Measurements from ENCODE around the gene KAZALD1. TPM values are rescaled to one million over a fixed set of nuclear protein-coding genes. Genes with fewer than 3 reads are reported as not detected.
"Not testable (repeated sequence)": the region's sequence is repeated elsewhere in the genome, so short reads cannot be mapped to it uniquely, and the experiment has no call there.

The KAZALD1 gene
- total RNA-seq, 1 experiment from 2014 or later = 24.9 TPM

GRCh38 chr10:101033276-101033675 lies 28.5 kb upstream of the KAZALD1 start:
- intact Hi-C loops (cut with micrococcal nuclease) = no loop called here
- Histone ChIP-seq H3K4me3 (ENCODE audit: low read length) (peak overlapping the region; percentile 83), H3K36me3 (ENCODE audit: low read depth, low read length) (peaks cover 9% of the 10 kb centered on the region; the same call in 1 of the 2 replicates), H3K4me1 (ENCODE audit: insufficient read depth, low read length) (peaks cover 8% of the 10 kb centered on the region), H2AFZ (ENCODE audit: low read length) (0 out of 2 replicates have a peak overlapping the region, but pooled peaks have one; percentile 80), H3K27ac (ENCODE audit: low read length) (peak overlapping the region; percentile 95), H3K27me3 (ENCODE audit: low read length) (no peaks in the 10 kb centered on the region), H3F3A (ENCODE audit: low read length, unreplicated experiment) (no peaks in the 10 kb centered on the region), H3K9me3 (ENCODE audit: low read length) (no peaks in the 10 kb centered on the region), H4K20me1 (ENCODE audit: low read length) (no peaks in the 10 kb centered on the region), H3K79me2 (ENCODE audit: low read length) (peaks cover 16% of the 10 kb centered on the region), H3K9ac (ENCODE audit: low read length) (peak overlapping the region; percentile 85), H3K4me2 (ENCODE audit: low read length) (peak overlapping the region; percentile 96), H3K9me2 (replicated peaks; ENCODE audit: low read length) (no peaks in the 10 kb centered on the region)
- TF ChIP-seq EZH2phosphoT487 (IDR thresholded peaks at IDR 0.05; ENCODE audit: borderline replicate concordance, low read length) (no peak), CTCF (conservative IDR thresholded peaks at IDR 0.05; ENCODE audit: low read depth, low read length) (no peak), EZH2 (IDR thresholded peaks at IDR 0.05; ENCODE audit: low read length, unreplicated experiment) (no peak)
- no TSS peak for BruUV-seq (replicated peaks)
- DNase-seq = no peak
- ATAC-seq = no peak
- ChIA-PET CTCF (no interaction called here), POLR2A (ENCODE audit: unreplicated experiment) (no interaction called here)

- H3K9me3 ChIP-seq (ENCODE audit: low read length); BruUV-seq (replicated peaks); H3K9ac ChIP-seq (ENCODE audit: low read length); H3K27me3 ChIP-seq (ENCODE audit: low read length); CTCF ChIA-PET; H4K20me1 ChIP-seq (ENCODE audit: low read length); H3F3A ChIP-seq (ENCODE audit: low read length, unreplicated experiment); H3K27ac ChIP-seq (ENCODE audit: low read length); intact Hi-C loops (cut with micrococcal nuclease); H3K9me2 ChIP-seq (replicated peaks; ENCODE audit: low read length); H3K4me2 ChIP-seq (ENCODE audit: low read length); POLR2A ChIA-PET (ENCODE audit: unreplicated experiment); H3K4me3 ChIP-seq (ENCODE audit: low read length); ATAC-seq; H3K36me3 ChIP-seq (ENCODE audit: low read depth, low read length); H3K4me1 ChIP-seq (ENCODE audit: insufficient read depth, low read length); DNase-seq; H2AFZ ChIP-seq (ENCODE audit: low read length): not testable (repeated sequence)
- peaks cover 16% of the 10 kb centered on the region for H3K79me2 ChIP-seq (ENCODE audit: low read length)
These were observed 27.4 kb upstream of the KAZALD1 start for GRCh38 chr10:101034404-101034803.

DNA sequence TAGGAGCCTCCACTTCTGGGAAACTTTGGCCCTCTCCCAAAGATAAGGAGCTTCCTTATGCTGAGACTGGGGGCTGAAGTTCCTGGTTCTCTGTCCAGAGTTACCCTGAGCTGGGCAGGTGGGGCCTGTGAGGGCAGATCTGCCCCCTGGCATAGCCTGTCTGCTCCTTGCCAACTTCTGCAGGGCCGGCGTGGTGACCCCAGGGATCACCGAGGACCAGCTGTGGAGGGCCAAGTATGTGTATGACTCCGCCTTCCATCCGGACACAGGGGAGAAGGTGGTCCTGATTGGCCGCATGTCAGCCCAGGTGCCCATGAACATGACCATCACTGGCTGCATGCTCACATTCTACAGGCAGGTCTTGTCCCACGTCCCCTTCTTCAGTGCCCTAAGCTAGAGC lies 26.5 kb upstream of the KAZALD1 start:
- ATAC-seq (no peak), DNase-seq (no peak)
- no peaks in the 10 kb centered on the region for H3K9me3 ChIP-seq (ENCODE audit: low read length)
- no TSS peak for BruUV-seq (replicated peaks)
- no peaks in the 10 kb centered on the region for H3K27me3 ChIP-seq (ENCODE audit: low read length)
- H3K27ac ChIP-seq (ENCODE audit: low read length) = no peak overlapping the region
- H3K4me1 ChIP-seq (ENCODE audit: insufficient read depth, low read length) = peaks cover 8% of the 10 kb centered on the region
- TF ChIP-seq CTCF (conservative IDR thresholded peaks at IDR 0.05; ENCODE audit: low read depth, low read length) (no peak), EZH2phosphoT487 (IDR thresholded peaks at IDR 0.05; ENCODE audit: borderline replicate concordance, low read length) (no peak), EZH2 (IDR thresholded peaks at IDR 0.05; ENCODE audit: low read length, unreplicated experiment) (no peak)
- no peak overlapping the region for H3K4me2 ChIP-seq (ENCODE audit: low read length)
- POLR2A ChIA-PET (ENCODE audit: unreplicated experiment) = no interaction called here
- H2AFZ ChIP-seq (ENCODE audit: low read length) = no peak overlapping the region
- H4K20me1 ChIP-seq (ENCODE audit: low read length) = no peaks in the 10 kb centered on the region
- H3K79me2 ChIP-seq (ENCODE audit: low read length) = peaks cover 16% of the 10 kb centered on the region
- CTCF ChIA-PET = no interaction called here
- H3K9me2 ChIP-seq (replicated peaks; ENCODE audit: low read length) = no peaks in the 10 kb centered on the region
- no peak overlapping the region for H3K9ac ChIP-seq (ENCODE audit: low read length)
- intact Hi-C loops (cut with micrococcal nuclease) = no loop called here
- H3K36me3 ChIP-seq (ENCODE audit: low read depth, low read length) = peaks cover 9% of the 10 kb centered on the region; the same call in 1 of the 2 replicates
- no peak overlapping the region for H3K4me3 ChIP-seq (ENCODE audit: low read length)
- no peaks in the 10 kb centered on the region for H3F3A ChIP-seq (ENCODE audit: low read length, unreplicated experiment)
